Neutrophil (primary cell): ENCODE measurements around the gene ASTN1.

Source experiments
- H3K27ac ChIP-seq: fragments of 200-600 bp; sonication (generic); 2 replicates; pipeline ENCODE4 v1.5.1; 2016; ENCODE audit warnings: mild to moderate bottlenecking, moderate library complexity
- H3K27me3 ChIP-seq: fragments of 200-600 bp; sonication (generic); 2 replicates; pipeline ENCODE4 v1.6.0; 2016; ENCODE audit warnings: mild to moderate bottlenecking
- H3K36me3 ChIP-seq: fragments of 200-600 bp; sonication (generic); 2 replicates; pipeline ENCODE4 v1.5.1; 2017
- H3K4me1 ChIP-seq, 2 experiments: fragments of 200-600 bp in 1 of 2; sonication (generic) in 1 of 2; 1 replicate in 1 of 2; 2 replicates in 1 of 2; pipeline versions ENCODE4 v1.5.1 to v1.6.1; 2013 to 2016; ENCODE audit warnings: low read depth in 1 of 2, low read length in 1 of 2, mild to moderate bottlenecking in 1 of 2, moderate library complexity in 1 of 2; ENCODE audit not compliant: control insufficient read depth in 1 of 2, insufficient read depth in 1 of 2
- H3K4me3 ChIP-seq, 2 experiments: fragments of 200-600 bp in 1 of 2; sonication (generic) in 1 of 2; 1 replicate in 1 of 2; 2 replicates in 1 of 2; pipeline ENCODE4 v1.5.1; 2013 to 2016; ENCODE audit warnings: low read depth in 1 of 2, low read length in 1 of 2, mild to moderate bottlenecking in 1 of 2, moderate library complexity in 1 of 2
- H3K9me3 ChIP-seq: fragments of 200-600 bp; sonication (generic); 2 replicates; pipeline ENCODE4 v1.5.1; 2016
- CTCF ChIP-seq: fragments of 200-600 bp; sonication (generic); IDR thresholded peaks from 2 replicates; pipeline ENCODE4 v1.5.1; 2016; ENCODE audit warnings: antibody characterized with exemption

Gene ASTN1

DNA sequence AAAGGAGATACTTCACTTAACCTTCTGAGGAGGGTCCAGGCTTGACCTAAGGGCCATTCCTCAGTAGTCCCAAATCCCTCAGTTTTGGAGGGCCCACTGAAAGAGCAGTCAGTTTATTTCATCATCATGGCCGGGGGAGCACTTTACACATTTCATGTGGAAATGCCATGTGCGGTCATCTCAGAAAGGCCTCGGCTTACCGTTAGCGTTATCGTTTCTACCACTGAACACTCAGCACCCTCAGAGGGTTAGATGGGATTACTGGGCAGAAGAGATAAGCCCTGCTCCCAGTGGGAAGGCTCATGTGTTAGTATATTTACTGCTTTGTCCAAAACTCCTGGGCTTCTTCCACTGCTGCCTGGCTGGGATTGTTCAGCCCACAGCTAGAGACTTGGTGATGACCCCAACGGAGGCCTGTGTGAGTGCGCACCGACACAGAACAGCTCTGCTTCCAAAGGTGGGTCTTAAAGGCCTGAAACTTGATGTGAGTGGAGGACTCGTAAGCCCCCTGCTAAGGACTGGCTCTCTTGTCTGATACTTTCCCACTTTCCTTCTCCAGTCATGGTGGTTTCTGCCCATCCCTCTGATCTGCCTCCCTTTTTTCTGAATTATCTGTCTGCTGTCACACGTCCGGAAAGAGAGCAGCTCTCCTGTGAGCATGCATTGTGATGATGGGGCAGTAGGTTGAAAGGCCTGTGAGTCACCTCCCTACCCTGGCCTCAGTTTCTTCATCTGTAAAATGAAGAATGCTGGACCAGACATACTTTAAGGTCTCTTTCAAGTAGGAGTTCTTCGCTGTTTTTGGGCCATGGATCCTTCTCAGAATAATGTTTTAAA, 284.5 kb downstream of the ASTN1 start:
- no peak for TF ChIP-seq CTCF
- Histone ChIP-seq H3K4me3 (no peak overlapping the region), H3K27ac (no peak overlapping the region), H3K36me3 (no peaks in the 10 kb centered on the region), H3K27me3 (no peaks in the 10 kb centered on the region), H3K9me3 (no peaks in the 10 kb centered on the region), H3K4me1 (no peaks in the 10 kb centered on the region)

DNA sequence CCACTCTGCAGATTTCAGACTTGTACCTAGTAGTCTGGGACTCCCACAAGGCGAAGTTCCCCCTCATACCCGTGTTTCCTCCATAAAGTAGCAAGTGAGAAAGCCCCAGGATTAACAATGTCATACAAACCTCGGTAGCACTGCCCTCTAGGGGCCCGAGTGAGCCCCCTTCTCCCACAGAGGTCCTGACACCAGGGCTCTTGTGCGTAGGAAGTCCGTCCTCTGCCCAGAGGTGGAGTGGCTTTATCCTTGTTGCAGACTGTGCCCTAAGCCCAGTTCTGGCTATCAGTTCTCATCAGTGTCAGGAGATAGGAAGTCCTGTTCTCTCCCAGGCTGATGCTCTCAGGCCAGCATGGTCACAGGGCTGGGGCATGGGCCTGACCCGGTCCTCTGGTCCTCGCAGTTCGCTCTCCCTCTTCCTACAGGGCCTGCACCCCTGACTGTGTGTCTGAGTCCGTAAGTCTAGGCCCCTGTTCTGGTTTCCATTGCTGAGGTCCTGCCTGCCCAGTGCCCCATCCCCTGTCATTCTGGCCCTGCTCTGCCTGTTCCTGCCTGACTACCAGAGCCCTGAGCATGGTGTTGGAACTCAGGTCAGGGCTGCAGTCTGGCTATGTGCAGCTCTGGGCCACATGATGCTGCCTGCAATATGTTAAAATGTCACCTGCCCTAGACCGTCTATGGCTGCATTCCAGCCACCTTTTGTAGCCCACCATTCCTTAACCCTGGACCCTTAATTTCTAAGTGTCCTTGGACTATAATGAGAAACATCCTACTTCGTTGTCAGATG, 285.6 kb downstream of the ASTN1 start:
- TF ChIP-seq CTCF, result no peak
- Histone ChIP-seq H3K9me3 (no peaks in the 10 kb centered on the region), H3K4me3 (no peak overlapping the region), H3K27me3 (no peaks in the 10 kb centered on the region), H3K27ac (no peak overlapping the region), H3K4me1 (no peaks in the 10 kb centered on the region), H3K36me3 (no peaks in the 10 kb centered on the region)

- Histone ChIP-seq H3K4me3 (no peak overlapping the region), H3K9me3 (no peaks in the 10 kb centered on the region), H3K27ac (no peak overlapping the region), H3K36me3 (no peaks in the 10 kb centered on the region), H3K4me1 (no peaks in the 10 kb centered on the region), H3K27me3 (no peaks in the 10 kb centered on the region)
- no peak for TF ChIP-seq CTCF
Measured at GRCh38 chr1:176877557-176877956, 287.0 kb downstream of the ASTN1 start.

GRCh38 chr1:176876966-176877515, 287.5 kb downstream of the ASTN1 start:
- TF ChIP-seq CTCF, result no peak
- H3K9me3 ChIP-seq, result no peaks in the 10 kb centered on the region
- no peaks in the 10 kb centered on the region for H3K36me3 ChIP-seq
- H3K4me1 ChIP-seq, result no peaks in the 10 kb centered on the region
- no peak overlapping the region for H3K27ac ChIP-seq
- H3K4me3 ChIP-seq, result no peak overlapping the region
- H3K27me3 ChIP-seq, result no peaks in the 10 kb centered on the region

DNA sequence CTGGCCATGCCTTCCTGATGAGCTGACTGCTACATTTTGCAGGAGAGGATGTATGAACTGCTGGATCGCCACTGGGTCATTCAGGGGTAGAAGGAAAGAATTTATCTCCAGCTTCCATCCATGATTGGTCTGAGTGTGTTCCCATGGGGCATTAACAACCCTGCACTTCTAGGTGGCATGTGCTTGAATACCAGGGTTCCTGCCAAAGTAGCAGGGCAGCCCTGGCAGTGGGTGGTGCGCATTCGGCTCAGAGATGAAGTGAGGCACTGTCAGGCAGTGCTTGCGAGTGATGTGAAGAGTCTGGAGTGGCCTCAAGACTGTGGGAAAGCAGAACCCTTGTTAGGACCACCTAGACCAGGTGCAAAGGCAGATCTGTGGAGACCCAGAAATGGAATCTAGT, 294.9 kb downstream of the ASTN1 start:
- Histone ChIP-seq H3K27me3 (no peaks in the 10 kb centered on the region), H3K9me3 (no peaks in the 10 kb centered on the region), H3K4me1 (no peaks in the 10 kb centered on the region), H3K36me3 (no peaks in the 10 kb centered on the region), H3K4me3 (no peak overlapping the region), H3K27ac (no peak overlapping the region)
- no peak for TF ChIP-seq CTCF
